PFSK-1 (cell line): ENCODE measurements around the gene IGSF23.

Source experiments
- FOXP2 ChIP-seq: optimal IDR thresholded peaks from 2 replicates; pipeline ENCODE3; 2011; ENCODE audit warnings: borderline replicate concordance, control low read depth, inconsistent platforms; ENCODE audit not compliant: insufficient read depth; ENCODE audit errors: extremely low read length, extremely low read depth
- POLR2AphosphoS5 ChIP-seq: IDR thresholded peaks from 2 replicates; pipeline ENCODE4 v1.6.1; 2012; ENCODE audit warnings: low read depth, mild to moderate bottlenecking, control low read depth, low read length, moderate library complexity
- REST ChIP-seq, 2 experiments: IDR thresholded peaks; 2 replicates each; pipeline versions ENCODE4 v1.6.1 to v1.8.0; 2011 to 2012; ENCODE audit warnings: low read depth in 2 of 2, low read length in 2 of 2, control low read depth in 1 of 2, inconsistent platforms in 1 of 2, mild to moderate bottlenecking in 1 of 2, moderate library complexity in 1 of 2; ENCODE audit not compliant: insufficient read depth in 1 of 2
- SIN3A ChIP-seq: IDR thresholded peaks from 2 replicates; pipeline ENCODE4 v1.6.1; 2012; ENCODE audit warnings: mild to moderate bottlenecking, low read length, moderate library complexity, borderline replicate concordance; ENCODE audit not compliant: insufficient read depth
- TAF1 ChIP-seq: IDR thresholded peaks from 2 replicates; pipeline ENCODE4 v1.6.1; 2012; ENCODE audit warnings: low read length, control low read depth, borderline replicate concordance; ENCODE audit not compliant: insufficient read depth

Gene IGSF23

GRCh38 chr19:44570984-44571684, 42.2 kb upstream of the IGSF23 start:
- TF ChIP-seq TAF1 (no peak), SIN3A (no peak), POLR2AphosphoS5 (no peak), REST (IDR thresholded peaks at IDR 0.05; ENCODE audit: insufficient read depth in 1 of 2, low read depth in 2 of 2, low read length in 2 of 2) (no peak), FOXP2 (no peak)

GRCh38 chr19:44571830-44572580, 41.4 kb upstream of the IGSF23 start:
- TF ChIP-seq POLR2AphosphoS5 (no peak), REST (IDR thresholded peaks at IDR 0.05; ENCODE audit: insufficient read depth in 1 of 2, low read depth in 2 of 2, low read length in 2 of 2) (no peak), TAF1 (no peak), FOXP2 (no peak), SIN3A (no peak)

GRCh38 chr19:44572581-44572900, 40.8 kb upstream of the IGSF23 start:
- no peak for TF ChIP-seq TAF1
- TF ChIP-seq FOXP2: no peak
- TF ChIP-seq REST (IDR thresholded peaks at IDR 0.05; ENCODE audit: insufficient read depth in 1 of 2, low read depth in 2 of 2, low read length in 2 of 2): no peak
- TF ChIP-seq SIN3A: no peak
- TF ChIP-seq POLR2AphosphoS5: no peak

- TF ChIP-seq FOXP2: no peak
- TF ChIP-seq POLR2AphosphoS5: no peak
- TF ChIP-seq TAF1: no peak
- no peak for TF ChIP-seq REST (IDR thresholded peaks at IDR 0.05; ENCODE audit: insufficient read depth in 1 of 2, low read depth in 2 of 2, low read length in 2 of 2)
- TF ChIP-seq SIN3A: no peak
Measured at GRCh38 chr19:44573183-44573582, 40.2 kb upstream of the IGSF23 start.
